HUES6 (cell line): Measurements from ENCODE around the gene FNDC1.

Source experiments
- H3K27ac ChIP-seq: 2 replicates; pipeline ENCODE4 v1.7.0; 2013; ENCODE audit warnings: low read depth, mild to moderate bottlenecking, low read length, inconsistent platforms
- H3K27me3 ChIP-seq: 2 replicates; pipeline ENCODE4 v1.6.1; 2013; ENCODE audit warnings: low read length; ENCODE audit not compliant: control insufficient read depth, insufficient read depth
- H3K36me3 ChIP-seq: 2 replicates; pipeline ENCODE4 v1.6.1; 2013; ENCODE audit warnings: low read length; ENCODE audit not compliant: control insufficient read depth, insufficient read depth
- H3K4me1 ChIP-seq: 2 replicates; pipeline ENCODE4 v1.6.1; 2013; ENCODE audit warnings: low read length; ENCODE audit not compliant: control insufficient read depth, insufficient read depth
- H3K4me3 ChIP-seq: 2 replicates; pipeline ENCODE4 v1.5.1; 2013; ENCODE audit warnings: low read depth, low read length
- H3K9ac ChIP-seq: one replicate; pipeline ENCODE4 v1.6.1; 2013; ENCODE audit warnings: mild to moderate bottlenecking, low read length
- H3K9me3 ChIP-seq: 2 replicates; pipeline ENCODE4 v1.6.1; 2013; ENCODE audit warnings: low read depth, low read length; ENCODE audit not compliant: control insufficient read depth, insufficient read depth

FNDC1 gene

GRCh38 chr6:159255434-159255951, 86.3 kb downstream of the FNDC1 start:
- no peaks in the 10 kb centered on the region for H3K36me3 ChIP-seq
- no peak overlapping the region for H3K27ac ChIP-seq
- no peaks in the 10 kb centered on the region; the same call in 1 of the 2 replicates for H3K27me3 ChIP-seq
- no peaks in the 10 kb centered on the region for H3K4me1 ChIP-seq
- H3K9me3 ChIP-seq, result no peaks in the 10 kb centered on the region
- H3K9ac ChIP-seq, result no peak overlapping the region
- no peak overlapping the region for H3K4me3 ChIP-seq

GRCh38 chr6:159256128-159256527, 86.9 kb downstream of the FNDC1 start:
- Histone ChIP-seq H3K9me3 (no peaks in the 10 kb centered on the region), H3K36me3 (no peaks in the 10 kb centered on the region), H3K4me1 (no peaks in the 10 kb centered on the region), H3K9ac (no peak overlapping the region), H3K27me3 (no peaks in the 10 kb centered on the region; the same call in 1 of the 2 replicates), H3K4me3 (no peak overlapping the region), H3K27ac (no peak overlapping the region)

GRCh38 chr6:159257846-159258245, 88.6 kb downstream of the FNDC1 start:
- Histone ChIP-seq H3K36me3 (no peaks in the 10 kb centered on the region), H3K4me1 (no peaks in the 10 kb centered on the region), H3K27me3 (no peaks in the 10 kb centered on the region; the same call in 1 of the 2 replicates), H3K9me3 (no peaks in the 10 kb centered on the region), H3K9ac (no peak overlapping the region), H3K27ac (no peak overlapping the region), H3K4me3 (no peak overlapping the region)

GRCh38 chr6:159259441-159260125, 90.4 kb downstream of the FNDC1 start:
- H3K9me3 ChIP-seq, result no peaks in the 10 kb centered on the region
- no peaks in the 10 kb centered on the region for H3K4me1 ChIP-seq
- H3K36me3 ChIP-seq, result no peaks in the 10 kb centered on the region
- no peaks in the 10 kb centered on the region; the same call in 1 of the 2 replicates for H3K27me3 ChIP-seq
- no peak overlapping the region for H3K27ac ChIP-seq
- no peak overlapping the region for H3K9ac ChIP-seq
- no peak overlapping the region for H3K4me3 ChIP-seq

GRCh38 chr6:159260208-159260607, 91.0 kb downstream of the FNDC1 start:
- Histone ChIP-seq H3K9ac (no peak overlapping the region), H3K27ac (no peak overlapping the region), H3K27me3 (no peaks in the 10 kb centered on the region; the same call in 1 of the 2 replicates), H3K36me3 (no peaks in the 10 kb centered on the region), H3K4me3 (no peak overlapping the region), H3K9me3 (no peaks in the 10 kb centered on the region), H3K4me1 (no peaks in the 10 kb centered on the region)

GRCh38 chr6:159261995-159262394, 92.8 kb downstream of the FNDC1 start:
- H3K4me1 ChIP-seq, result no peaks in the 10 kb centered on the region
- H3K27me3 ChIP-seq, result no peaks in the 10 kb centered on the region; the same call in 1 of the 2 replicates
- no peak overlapping the region for H3K9ac ChIP-seq
- no peak overlapping the region for H3K4me3 ChIP-seq
- H3K9me3 ChIP-seq, result no peaks in the 10 kb centered on the region
- no peak overlapping the region for H3K27ac ChIP-seq
- no peaks in the 10 kb centered on the region for H3K36me3 ChIP-seq

GRCh38 chr6:159262586-159262985, 93.4 kb downstream of the FNDC1 start:
- Histone ChIP-seq H3K9me3 (no peaks in the 10 kb centered on the region), H3K9ac (no peak overlapping the region), H3K4me1 (no peaks in the 10 kb centered on the region), H3K27ac (no peak overlapping the region), H3K36me3 (no peaks in the 10 kb centered on the region), H3K4me3 (no peak overlapping the region), H3K27me3 (no peaks in the 10 kb centered on the region; the same call in 1 of the 2 replicates)

- Histone ChIP-seq H3K4me1 (no peaks in the 10 kb centered on the region), H3K4me3 (no peak overlapping the region), H3K9ac (no peak overlapping the region), H3K27ac (no peak overlapping the region), H3K27me3 (no peaks in the 10 kb centered on the region; the same call in 1 of the 2 replicates), H3K9me3 (no peaks in the 10 kb centered on the region), H3K36me3 (no peaks in the 10 kb centered on the region)
Measured at GRCh38 chr6:159267165-159267564, 98.0 kb downstream of the FNDC1 start.

- H3K4me1 ChIP-seq, result no peaks in the 10 kb centered on the region
- H3K4me3 ChIP-seq, result no peak overlapping the region
- H3K27ac ChIP-seq, result no peak overlapping the region
- no peaks in the 10 kb centered on the region for H3K9me3 ChIP-seq
- no peaks in the 10 kb centered on the region for H3K36me3 ChIP-seq
- H3K27me3 ChIP-seq, result no peaks in the 10 kb centered on the region; the same call in 1 of the 2 replicates
- H3K9ac ChIP-seq, result no peak overlapping the region
Measured at GRCh38 chr6:159268511-159268910, 99.3 kb downstream of the FNDC1 start.

GRCh38 chr6:159271257-159271656, 102.1 kb downstream of the FNDC1 start:
- no peak overlapping the region for H3K9ac ChIP-seq
- no peaks in the 10 kb centered on the region for H3K9me3 ChIP-seq
- H3K27ac ChIP-seq, result no peak overlapping the region
- no peak overlapping the region for H3K4me3 ChIP-seq
- H3K36me3 ChIP-seq, result no peaks in the 10 kb centered on the region
- no peaks in the 10 kb centered on the region for H3K27me3 ChIP-seq
- H3K4me1 ChIP-seq, result no peaks in the 10 kb centered on the region

GRCh38 chr6:159278626-159279025, 109.4 kb downstream of the FNDC1 start:
- H3K36me3 ChIP-seq, result no peaks in the 10 kb centered on the region
- peak overlapping the region; percentile 12 for H3K9ac ChIP-seq
- no peaks in the 10 kb centered on the region for H3K27me3 ChIP-seq
- H3K9me3 ChIP-seq, result no peaks in the 10 kb centered on the region; the same call in 1 of the 2 replicates
- H3K4me1 ChIP-seq, result 0 out of 2 replicates have a peak, but pooled peaks cover 8% of the 10 kb centered on the region
- no peak overlapping the region for H3K4me3 ChIP-seq
- H3K27ac ChIP-seq, result no peak overlapping the region
